ENCODE measurements around the gene SLC7A6OS. TPM values are rescaled to one million over a fixed set of nuclear protein-coding genes. Genes with fewer than 3 reads are reported as not detected.

Gene SLC7A6OS
- total and polyA plus RNA-seq, 8 donors, result 5.2 to 8.1 (median 6.5) TPM

DNA sequence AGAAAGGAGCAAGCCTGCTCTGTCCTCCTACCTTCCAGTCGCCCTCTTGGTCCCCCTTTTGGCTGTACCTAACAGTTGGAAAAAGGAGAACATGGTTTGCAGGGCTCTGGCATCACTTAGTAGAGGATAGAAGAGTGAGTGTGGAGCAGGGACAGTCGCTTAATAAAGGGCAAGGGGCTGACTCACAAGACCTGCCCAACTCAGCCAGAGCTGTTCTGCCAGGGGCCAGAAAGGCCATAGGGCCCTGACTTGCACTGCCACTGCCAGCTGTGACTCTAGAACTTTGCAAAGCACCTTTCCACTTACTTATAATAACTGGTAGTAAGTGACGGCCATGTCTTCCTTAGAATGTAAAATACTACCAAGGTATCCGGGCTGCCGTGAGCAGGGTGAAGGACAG, 13.6 kb upstream of the SLC7A6OS start:
- Histone ChIP-seq H3K36me3 (peaks cover 0 to 9% (median 6%) of the 10 kb centered on the region in 3 donors), H3K27me3 (no peaks in the 10 kb centered on the region), H3K9me3 (no peaks in the 10 kb centered on the region), H3K4me3 (no peak overlapping the region), H3K27ac (no peak overlapping the region), H3K4me1 (no peaks in the 10 kb centered on the region)
- intact Hi-C loops (cut with DNase I), result no loop called here
- TF ChIP-seq, protein P1, sequence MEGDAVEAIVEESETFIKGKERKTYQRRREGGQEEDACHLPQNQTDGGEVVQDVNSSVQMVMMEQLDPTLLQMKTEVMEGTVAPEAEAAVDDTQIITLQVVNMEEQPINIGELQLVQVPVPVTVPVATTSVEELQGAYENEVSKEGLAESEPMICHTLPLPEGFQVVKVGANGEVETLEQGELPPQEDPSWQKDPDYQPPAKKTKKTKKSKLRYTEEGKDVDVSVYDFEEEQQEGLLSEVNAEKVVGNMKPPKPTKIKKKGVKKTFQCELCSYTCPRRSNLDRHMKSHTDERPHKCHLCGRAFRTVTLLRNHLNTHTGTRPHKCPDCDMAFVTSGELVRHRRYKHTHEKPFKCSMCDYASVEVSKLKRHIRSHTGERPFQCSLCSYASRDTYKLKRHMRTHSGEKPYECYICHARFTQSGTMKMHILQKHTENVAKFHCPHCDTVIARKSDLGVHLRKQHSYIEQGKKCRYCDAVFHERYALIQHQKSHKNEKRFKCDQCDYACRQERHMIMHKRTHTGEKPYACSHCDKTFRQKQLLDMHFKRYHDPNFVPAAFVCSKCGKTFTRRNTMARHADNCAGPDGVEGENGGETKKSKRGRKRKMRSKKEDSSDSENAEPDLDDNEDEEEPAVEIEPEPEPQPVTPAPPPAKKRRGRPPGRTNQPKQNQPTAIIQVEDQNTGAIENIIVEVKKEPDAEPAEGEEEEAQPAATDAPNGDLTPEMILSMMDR (IDR thresholded peaks at IDR 0.05), result no peak
- 92 to 94% methylated on average over 5 of the region's 5 CpGs for WGBS, 2 donors
- DNase-seq, result no peak
- no peak for FAIRE-seq
- ATAC-seq, result no peak

DNA sequence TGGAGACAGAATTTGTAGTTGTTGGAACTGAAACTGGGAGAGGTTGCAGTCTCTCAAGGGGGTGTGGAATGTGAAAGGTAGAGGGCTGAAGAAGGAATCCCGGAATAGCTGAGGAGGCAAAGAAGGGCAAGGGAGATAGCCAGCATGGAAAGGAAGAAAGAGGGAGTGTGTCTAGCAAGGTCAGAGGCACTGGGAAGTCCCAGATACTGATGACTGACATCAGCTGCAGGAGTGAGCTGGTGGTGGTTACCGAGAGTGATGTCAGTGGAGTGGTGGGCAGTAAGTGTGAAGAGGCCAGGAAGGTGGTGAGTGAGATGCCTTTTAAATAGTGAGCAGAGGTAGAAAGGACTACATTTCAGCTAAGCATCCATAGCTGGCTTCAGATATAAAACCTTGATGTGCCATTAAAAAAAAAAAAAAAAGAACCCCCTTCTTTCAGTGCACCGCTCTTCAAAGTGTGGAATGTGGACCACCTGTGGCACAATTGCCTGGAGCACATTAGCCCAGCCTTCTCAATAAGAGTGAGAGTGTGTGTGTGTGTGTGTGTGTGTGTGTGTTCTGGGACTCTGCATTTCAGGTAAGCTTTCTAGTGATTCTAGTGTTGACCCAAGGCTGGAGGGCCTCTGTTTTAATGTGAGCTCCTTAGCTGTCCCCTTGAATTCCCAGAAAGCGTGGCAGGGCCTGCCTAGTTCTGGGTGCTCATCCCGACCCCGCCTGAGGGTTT, 8.6 kb upstream of the SLC7A6OS start:
- TF ChIP-seq, protein P1 (IDR thresholded peaks at IDR 0.05), result no peak
- Histone ChIP-seq H3K27ac (no peak overlapping the region), H3K27me3 (no peaks in the 10 kb centered on the region), H3K9me3 (no peaks in the 10 kb centered on the region), H3K36me3 (peaks cover 0 to 10% (median under 1%) of the 10 kb centered on the region in 3 donors), H3K4me3 (no peak overlapping the region), H3K4me1 (no peaks in the 10 kb centered on the region)
- 96 to 97% methylated on average over 6 of the region's 6 CpGs for WGBS, 2 donors
- intact Hi-C loops (cut with DNase I), result no loop called here
- FAIRE-seq (no peak), DNase-seq (no peak), ATAC-seq (no peak)

DNA sequence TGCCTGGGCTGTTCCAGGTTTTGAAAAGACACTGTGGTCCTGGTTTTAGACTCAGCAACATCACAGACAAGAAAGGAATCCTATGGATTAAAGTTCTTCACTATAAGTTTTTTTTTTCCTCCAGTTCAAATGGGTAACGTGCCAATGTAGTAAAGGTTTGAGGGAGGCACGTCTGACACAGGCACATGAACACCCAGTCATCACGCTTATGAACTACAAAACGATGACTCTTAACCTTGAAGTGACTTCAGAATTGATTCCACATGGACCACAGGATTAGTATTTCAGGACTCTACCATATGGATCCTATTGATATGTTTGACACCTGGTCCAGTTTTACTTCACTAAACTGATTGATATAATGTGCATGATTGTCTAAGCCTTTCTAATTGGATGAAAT, 2.4 kb upstream of the SLC7A6OS start:
- ATAC-seq (no peak), FAIRE-seq (no peak), DNase-seq (no peak)
- H3K4me3 ChIP-seq, result no peak overlapping the region
- H3K27ac ChIP-seq, result no peak overlapping the region
- peaks cover 0 to 15% (median 12%) of the 10 kb centered on the region in 3 donors for H3K4me1 ChIP-seq
- H3K36me3 ChIP-seq, result peaks cover 0 to 4% (median 0%) of the 10 kb centered on the region in 3 donors
- 81 to 83% methylated on average over 4 of the region's 4 CpGs for WGBS, 2 donors
- intact Hi-C loops (cut with DNase I), result no loop called here
- H3K27me3 ChIP-seq, result no peaks in the 10 kb centered on the region
- TF ChIP-seq, protein P1 (IDR thresholded peaks at IDR 0.05), result no peak
- no peaks in the 10 kb centered on the region for H3K9me3 ChIP-seq

DNA sequence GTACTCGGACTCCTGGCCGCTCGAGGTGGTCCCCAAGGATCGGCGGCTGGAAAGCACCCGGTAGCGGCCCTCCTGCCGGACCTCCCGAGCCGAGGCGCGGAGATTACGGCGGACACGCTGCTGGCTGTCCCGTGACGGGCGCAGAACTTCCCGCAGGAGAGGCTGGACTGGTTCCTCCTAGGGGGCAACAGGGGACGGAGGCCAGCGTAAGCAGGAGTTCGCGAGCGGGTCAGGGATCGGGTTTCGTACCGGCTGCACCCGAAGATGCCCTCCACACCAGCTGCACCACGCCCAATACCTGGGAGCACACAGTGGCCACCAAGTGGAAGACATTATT, 341 bp downstream of the SLC7A6OS start:
- TF ChIP-seq, protein P1 (IDR thresholded peaks at IDR 0.05), result no peak
- intact Hi-C loops (cut with DNase I), result no loop called here
- Histone ChIP-seq H3K27ac (peak overlapping the region; percentile 43 to 61 (median 56)), H3K4me3 (peak overlapping the region; percentile 91 to 97 (median 92)), H3K27me3 (no peaks in the 10 kb centered on the region), H3K4me1 (peaks cover 0 to 15% (median 12%) of the 10 kb centered on the region in 3 donors), H3K36me3 (peaks cover 0 to 7% (median 4%) of the 10 kb centered on the region in 3 donors), H3K9me3 (no peaks in the 10 kb centered on the region)
- no peak for FAIRE-seq
- peak in 3 of 6 donors; percentile 41 to 68 (median 60) for DNase-seq
- peak; percentile 43 to 61 (median 56) for ATAC-seq
- 0% methylated on average over 17 to 29 of the region's 29 CpGs for WGBS, 2 donors

DNA sequence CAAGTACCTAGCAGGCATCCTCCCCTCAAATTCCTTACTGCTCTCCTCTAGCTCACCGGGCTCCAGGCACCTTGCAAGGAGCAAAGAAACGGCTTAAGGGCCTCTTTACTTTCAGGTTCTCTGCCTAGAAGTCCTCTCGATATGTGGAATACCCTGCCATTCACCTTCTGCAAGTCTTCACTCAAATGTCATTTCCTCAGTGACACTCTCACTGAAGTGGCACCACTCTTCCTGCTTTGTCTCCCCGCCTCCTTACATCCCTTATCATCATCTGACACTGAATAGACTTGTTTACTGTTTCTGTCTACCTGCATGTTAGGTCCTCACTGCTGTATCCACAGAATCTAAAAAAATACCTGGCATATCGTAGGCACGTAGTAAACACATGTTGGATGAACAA, 947 bp downstream of the SLC7A6OS start:
- TF ChIP-seq, protein P1 (IDR thresholded peaks at IDR 0.05), result no peak
- peak overlapping the region; percentile 91 to 97 (median 92) for H3K4me3 ChIP-seq
- H3K9me3 ChIP-seq, result no peaks in the 10 kb centered on the region
- intact Hi-C loops (cut with DNase I), result no loop called here
- H3K27me3 ChIP-seq, result no peaks in the 10 kb centered on the region
- no peak for FAIRE-seq
- WGBS, 2 donors, result 30 to 33% methylated on average over 6 of the region's 6 CpGs
- peaks cover 0 to 7% (median 4%) of the 10 kb centered on the region in 3 donors for H3K36me3 ChIP-seq
- no peak for DNase-seq
- H3K4me1 ChIP-seq, result peaks cover 0 to 15% (median 12%) of the 10 kb centered on the region in 3 donors
- no peak for ATAC-seq
- H3K27ac ChIP-seq, result no peak overlapping the region

Measured in pancreas (tissue), 10 donors.